ENCODE data around the gene SETBP1.

The SETBP1 gene

DNA sequence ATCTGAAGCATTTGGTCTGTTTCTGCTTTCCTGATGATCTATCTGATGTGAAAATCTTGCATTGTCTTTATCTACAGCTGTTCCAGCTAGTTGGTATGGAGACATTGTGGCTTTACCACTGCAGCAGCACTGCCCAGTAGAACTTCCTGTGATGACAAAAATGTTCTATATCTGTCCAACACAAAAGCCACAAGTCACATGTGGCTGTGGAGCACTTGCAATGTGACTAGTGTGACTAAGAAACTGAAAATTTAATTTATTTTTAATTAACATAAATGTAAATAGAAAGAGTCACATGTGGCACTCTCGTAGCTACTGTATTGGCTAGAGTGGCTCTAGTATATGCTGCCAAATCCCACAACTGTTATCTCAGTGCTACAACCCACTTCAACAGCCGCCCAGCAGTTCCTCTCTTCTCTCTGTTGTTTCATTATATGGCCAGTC is 425.7 kb downstream of the SETBP1 start:
- Histone ChIP-seq H2AK5ac (ENCODE audit: low read depth, low read length) (no peak overlapping the region), H3K27me3 (ENCODE audit: control insufficient read depth in 3 of 3, insufficient read depth in 3 of 3, low read depth in 1 of 3, low read length in 3 of 3) (no peaks in the 10 kb centered on the region), H3K14ac (ENCODE audit: low read length) (no peak overlapping the region), H3K79me1 (ENCODE audit: low read depth, low read length) (no peaks in the 10 kb centered on the region), H4K8ac (ENCODE audit: low read depth, low read length) (no peak overlapping the region), H3K4me1 (ENCODE audit: control insufficient read depth in 2 of 2, insufficient read depth in 1 of 2, low read depth in 1 of 2, low read length in 2 of 2) (peaks cover 9 to 11% of the 10 kb centered on the region in 2 donors), H3K4me3 (ENCODE audit: low read length in 2 of 2) (no peak overlapping the region), H2BK120ac (ENCODE audit: low read depth, low read length) (no peak overlapping the region), H3K9ac (ENCODE audit: low read depth, low read length, poor library complexity) (no peak overlapping the region), H3K36me3 (replicated peaks in 1 of 2; ENCODE audit: control insufficient read depth in 2 of 2, insufficient read depth in 2 of 2, low read length in 2 of 2) (no peaks in the 10 kb centered on the region), H4K91ac (ENCODE audit: low read depth, low read length, poor library complexity) (no peak overlapping the region), H3K4ac (ENCODE audit: low read length) (no peak overlapping the region), H3K4me2 (ENCODE audit: insufficient read depth, low read length, poor library complexity, severe bottlenecking) (no peak overlapping the region), H3K23ac (ENCODE audit: low read depth, low read length, poor library complexity) (no peak overlapping the region), H3K9me3 (replicated peaks in 1 of 2; ENCODE audit: control insufficient read depth in 2 of 2, insufficient read depth in 1 of 2, low read depth in 1 of 2, low read length in 2 of 2) (peaks cover 0 to 2% of the 10 kb centered on the region in 2 donors), H3K27ac (replicated peaks; ENCODE audit: low read length) (no peak overlapping the region), H2BK12ac (ENCODE audit: low read length) (no peak overlapping the region), H3K18ac (ENCODE audit: low read length) (no peak overlapping the region), H2AFZ (ENCODE audit: low read length) (no peak overlapping the region), H2BK15ac (ENCODE audit: low read length) (no peak overlapping the region), H2BK5ac (ENCODE audit: low read length) (no peak overlapping the region)
- DNase-seq (ENCODE audit: low spot score): no peak
- WGBS, 2 donors (ENCODE audit: extremely low coverage in 2 of 2, insufficient read length in 2 of 2, insufficient replicate concordance in 1 of 2): no CpG with 5 or more reads among the region's 2 CpGs

DNA sequence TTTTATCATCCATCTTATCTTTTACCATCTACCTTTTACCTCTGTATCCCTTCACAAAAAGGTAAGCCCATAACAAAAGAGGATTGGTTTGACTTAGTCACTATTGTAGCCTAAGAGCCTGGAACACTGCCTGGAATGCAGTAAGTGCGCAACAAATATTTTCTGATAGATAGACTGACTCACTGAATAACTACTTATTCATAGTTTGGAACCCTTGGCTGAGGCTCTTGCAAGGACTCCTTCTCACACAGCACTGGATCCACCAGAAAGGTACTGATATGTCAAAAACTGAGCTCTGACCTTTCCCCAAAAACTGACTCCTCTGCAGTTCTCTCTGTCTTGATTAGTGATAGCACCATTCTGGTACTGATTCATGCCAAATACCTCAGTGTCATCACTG is 426.7 kb downstream of the SETBP1 start:
- no peaks in the 10 kb centered on the region for H3K79me1 ChIP-seq (ENCODE audit: low read depth, low read length)
- H3K36me3 ChIP-seq (replicated peaks in 1 of 2; ENCODE audit: control insufficient read depth in 2 of 2, insufficient read depth in 2 of 2, low read length in 2 of 2): no peaks in the 10 kb centered on the region
- WGBS, 2 donors (ENCODE audit: extremely low coverage in 2 of 2, insufficient read length in 2 of 2, insufficient replicate concordance in 1 of 2): no CpG with 5 or more reads among the region's 1 CpG
- no peak overlapping the region for H4K91ac ChIP-seq (ENCODE audit: low read depth, low read length, poor library complexity)
- no peak overlapping the region for H4K8ac ChIP-seq (ENCODE audit: low read depth, low read length)
- H3K4me1 ChIP-seq (ENCODE audit: control insufficient read depth in 2 of 2, insufficient read depth in 1 of 2, low read depth in 1 of 2, low read length in 2 of 2): peaks cover 9 to 11% of the 10 kb centered on the region in 2 donors
- no peak overlapping the region for H3K9ac ChIP-seq (ENCODE audit: low read depth, low read length, poor library complexity)
- no peak overlapping the region for H2BK15ac ChIP-seq (ENCODE audit: low read length)
- no peak overlapping the region for H3K4me2 ChIP-seq (ENCODE audit: insufficient read depth, low read length, poor library complexity, severe bottlenecking)
- no peak overlapping the region for H2BK5ac ChIP-seq (ENCODE audit: low read length)
- H2AFZ ChIP-seq (ENCODE audit: low read length): no peak overlapping the region
- no peak overlapping the region for H3K23ac ChIP-seq (ENCODE audit: low read depth, low read length, poor library complexity)
- no peak overlapping the region for H2AK5ac ChIP-seq (ENCODE audit: low read depth, low read length)
- H3K4me3 ChIP-seq (ENCODE audit: low read length in 2 of 2): no peak overlapping the region
- no peak overlapping the region for H3K14ac ChIP-seq (ENCODE audit: low read length)
- no peak overlapping the region for H3K27ac ChIP-seq (replicated peaks; ENCODE audit: low read length)
- H3K9me3 ChIP-seq (replicated peaks in 1 of 2; ENCODE audit: control insufficient read depth in 2 of 2, insufficient read depth in 1 of 2, low read depth in 1 of 2, low read length in 2 of 2): peaks cover 0 to 2% of the 10 kb centered on the region in 2 donors
- H3K27me3 ChIP-seq (ENCODE audit: control insufficient read depth in 3 of 3, insufficient read depth in 3 of 3, low read depth in 1 of 3, low read length in 3 of 3): no peaks in the 10 kb centered on the region
- no peak overlapping the region for H3K4ac ChIP-seq (ENCODE audit: low read length)
- no peak overlapping the region for H2BK12ac ChIP-seq (ENCODE audit: low read length)
- H2BK120ac ChIP-seq (ENCODE audit: low read depth, low read length): no peak overlapping the region
- no peak overlapping the region for H3K18ac ChIP-seq (ENCODE audit: low read length)
- no peak for DNase-seq (ENCODE audit: low spot score)

DNA sequence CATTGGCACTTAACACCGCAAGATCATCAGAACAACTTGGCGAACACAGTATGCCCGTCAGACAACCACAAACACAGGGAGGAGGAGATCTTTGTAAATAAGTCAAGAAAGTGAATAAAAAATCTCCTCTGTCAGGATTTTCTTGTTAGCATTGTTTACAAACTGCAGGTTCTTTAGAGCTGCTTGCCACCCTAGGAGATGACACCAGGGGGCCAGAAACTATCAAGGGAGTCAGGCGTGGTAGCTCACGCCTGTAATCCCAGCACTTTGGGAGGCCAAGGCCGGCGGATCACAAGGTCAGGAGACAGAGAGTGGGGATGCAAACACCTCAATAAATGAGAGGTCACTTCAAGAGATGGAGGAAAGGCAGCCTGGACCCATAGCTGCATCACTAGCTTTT is 428.1 kb downstream of the SETBP1 start:
- Histone ChIP-seq H3K9me3 (replicated peaks in 1 of 2; ENCODE audit: control insufficient read depth in 2 of 2, insufficient read depth in 1 of 2, low read depth in 1 of 2, low read length in 2 of 2) (peaks cover 0 to under 1% of the 10 kb centered on the region in 2 donors), H4K91ac (ENCODE audit: low read depth, low read length, poor library complexity) (no peak overlapping the region), H3K4me2 (ENCODE audit: insufficient read depth, low read length, poor library complexity, severe bottlenecking) (no peak overlapping the region), H3K4me1 (ENCODE audit: control insufficient read depth in 2 of 2, insufficient read depth in 1 of 2, low read depth in 1 of 2, low read length in 2 of 2) (peaks cover 5 to 7% of the 10 kb centered on the region in 2 donors), H3K27ac (replicated peaks; ENCODE audit: low read length) (no peak overlapping the region), H2BK5ac (ENCODE audit: low read length) (no peak overlapping the region), H2BK12ac (ENCODE audit: low read length) (no peak overlapping the region), H4K8ac (ENCODE audit: low read depth, low read length) (no peak overlapping the region), H3K27me3 (ENCODE audit: control insufficient read depth in 3 of 3, insufficient read depth in 3 of 3, low read depth in 1 of 3, low read length in 3 of 3) (no peaks in the 10 kb centered on the region), H3K4me3 (ENCODE audit: low read length in 2 of 2) (no peak overlapping the region), H2BK15ac (ENCODE audit: low read length) (no peak overlapping the region), H2BK120ac (ENCODE audit: low read depth, low read length) (no peak overlapping the region), H3K9ac (ENCODE audit: low read depth, low read length, poor library complexity) (no peak overlapping the region), H3K36me3 (replicated peaks in 1 of 2; ENCODE audit: control insufficient read depth in 2 of 2, insufficient read depth in 2 of 2, low read length in 2 of 2) (no peaks in the 10 kb centered on the region), H3K18ac (ENCODE audit: low read length) (no peak overlapping the region), H2AFZ (ENCODE audit: low read length) (no peak overlapping the region), H3K79me1 (ENCODE audit: low read depth, low read length) (no peaks in the 10 kb centered on the region), H2AK5ac (ENCODE audit: low read depth, low read length) (no peak overlapping the region), H3K4ac (ENCODE audit: low read length) (no peak overlapping the region), H3K23ac (ENCODE audit: low read depth, low read length, poor library complexity) (no peak overlapping the region), H3K14ac (ENCODE audit: low read length) (no peak overlapping the region)
- no CpG with 5 or more reads among the region's 7 CpGs for WGBS, 2 donors (ENCODE audit: extremely low coverage in 2 of 2, insufficient read length in 2 of 2, insufficient replicate concordance in 1 of 2)
- DNase-seq (ENCODE audit: low spot score): no peak

DNA sequence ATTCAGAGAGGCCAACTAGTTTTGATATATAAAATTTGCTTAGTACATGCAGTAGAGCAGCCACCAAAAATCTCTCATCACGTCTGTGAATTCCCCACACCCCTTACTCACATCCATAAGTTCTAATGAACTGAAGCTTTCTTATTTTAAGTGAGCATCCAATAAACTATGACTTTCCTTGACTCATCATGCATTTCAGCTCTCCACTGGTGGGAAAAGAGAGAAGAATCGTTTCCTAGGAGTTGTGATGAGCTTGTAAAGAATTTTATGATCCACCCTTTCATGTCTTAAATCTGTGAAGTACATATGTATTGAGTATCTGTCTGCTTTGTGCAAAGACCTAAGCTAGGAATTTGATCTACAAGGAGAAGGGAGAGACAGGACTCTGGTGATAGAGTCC is 428.6 kb downstream of the SETBP1 start:
- H2BK12ac ChIP-seq (ENCODE audit: low read length): no peak overlapping the region
- no peak overlapping the region for H3K9ac ChIP-seq (ENCODE audit: low read depth, low read length, poor library complexity)
- H2BK5ac ChIP-seq (ENCODE audit: low read length): no peak overlapping the region
- H3K4me1 ChIP-seq (ENCODE audit: control insufficient read depth in 2 of 2, insufficient read depth in 1 of 2, low read depth in 1 of 2, low read length in 2 of 2): peaks cover 2% of the 10 kb centered on the region in 2 donors
- no peak overlapping the region for H2AFZ ChIP-seq (ENCODE audit: low read length)
- no peak overlapping the region for H3K18ac ChIP-seq (ENCODE audit: low read length)
- H2BK15ac ChIP-seq (ENCODE audit: low read length): no peak overlapping the region
- H4K91ac ChIP-seq (ENCODE audit: low read depth, low read length, poor library complexity): no peak overlapping the region
- no peak overlapping the region for H3K14ac ChIP-seq (ENCODE audit: low read length)
- H3K23ac ChIP-seq (ENCODE audit: low read depth, low read length, poor library complexity): no peak overlapping the region
- H2AK5ac ChIP-seq (ENCODE audit: low read depth, low read length): no peak overlapping the region
- H3K27me3 ChIP-seq (ENCODE audit: control insufficient read depth in 3 of 3, insufficient read depth in 3 of 3, low read depth in 1 of 3, low read length in 3 of 3): no peaks in the 10 kb centered on the region
- no peaks in the 10 kb centered on the region for H3K9me3 ChIP-seq (replicated peaks in 1 of 2; ENCODE audit: control insufficient read depth in 2 of 2, insufficient read depth in 1 of 2, low read depth in 1 of 2, low read length in 2 of 2)
- no peak for DNase-seq (ENCODE audit: low spot score)
- H4K8ac ChIP-seq (ENCODE audit: low read depth, low read length): no peak overlapping the region
- no peaks in the 10 kb centered on the region for H3K79me1 ChIP-seq (ENCODE audit: low read depth, low read length)
- no peak overlapping the region for H2BK120ac ChIP-seq (ENCODE audit: low read depth, low read length)
- H3K36me3 ChIP-seq (replicated peaks in 1 of 2; ENCODE audit: control insufficient read depth in 2 of 2, insufficient read depth in 2 of 2, low read length in 2 of 2): no peaks in the 10 kb centered on the region
- H3K4me2 ChIP-seq (ENCODE audit: insufficient read depth, low read length, poor library complexity, severe bottlenecking): no peak overlapping the region
- H3K4me3 ChIP-seq (ENCODE audit: low read length in 2 of 2): no peak overlapping the region
- H3K4ac ChIP-seq (ENCODE audit: low read length): no peak overlapping the region
- no peak overlapping the region for H3K27ac ChIP-seq (replicated peaks; ENCODE audit: low read length)
- WGBS, 2 donors (ENCODE audit: extremely low coverage in 2 of 2, insufficient read length in 2 of 2, insufficient replicate concordance in 1 of 2): no CpG with 5 or more reads among the region's 2 CpGs

All from neuronal stem cell (in vitro differentiated cells).